GM12875 (cell line): ENCODE data around the gene RBM4B.

Experiments used
- H3K4me3 ChIP-seq: one replicate; pipeline ENCODE4 v1.5.1; 2011; ENCODE audit warnings: low read depth, low read length, control low read depth
- CTCF ChIP-seq: IDR thresholded peaks from 2 replicates; pipeline ENCODE4 v1.5.1; 2011; ENCODE audit warnings: low read depth, mild to moderate bottlenecking, control low read depth, inconsistent platforms, low read length, moderate library complexity, borderline replicate concordance; ENCODE audit not compliant: insufficient read depth

The RBM4B gene

GRCh38 chr11:66674964-66675602 is 2.6 kb downstream of the RBM4B start:
- no peak overlapping the region for H3K4me3 ChIP-seq
- no peak for TF ChIP-seq CTCF

GRCh38 chr11:66670816-66671215 is 6.9 kb downstream of the RBM4B start:
- no peak overlapping the region for H3K4me3 ChIP-seq
- TF ChIP-seq CTCF = no peak

GRCh38 chr11:66665369-66665768 is 12.3 kb downstream of the RBM4B start:
- no peak for TF ChIP-seq CTCF

GRCh38 chr11:66663741-66664296 is 13.9 kb downstream of the RBM4B start:
- TF ChIP-seq CTCF = no peak
- no peak overlapping the region for H3K4me3 ChIP-seq

More at GRCh38 chr11:66665369-66665768, 12.3 kb downstream of the RBM4B start:
- H3K4me3 ChIP-seq = no peak overlapping the region

- TF ChIP-seq CTCF = no peak
- H3K4me3 ChIP-seq = no peak overlapping the region
These were observed 17.9 kb downstream of the RBM4B start for GRCh38 chr11:66659763-66660162.

- TF ChIP-seq CTCF = no peak
- no peak overlapping the region for H3K4me3 ChIP-seq
These were observed 24.6 kb downstream of the RBM4B start for GRCh38 chr11:66653123-66653522.

- H3K4me3 ChIP-seq = no peak overlapping the region
- no peak for TF ChIP-seq CTCF
These were observed 25.0 kb downstream of the RBM4B start for GRCh38 chr11:66652651-66653050.
